Ishikawa (cell line): ENCODE data around the gene RNASEH2B.

Experiments used
- EP300 ChIP-seq: IDR thresholded peaks from 2 replicates; pipeline ENCODE4 v1.6.1; 2012; ENCODE audit warnings: borderline replicate concordance
- FOXM1 ChIP-seq: IDR thresholded peaks from 2 replicates; pipeline ENCODE4 v1.6.1; 2012; ENCODE audit warnings: low read depth, borderline replicate concordance
- NFIC ChIP-seq: IDR thresholded peaks from 2 replicates; pipeline ENCODE4 v1.6.1; 2012
- TAF1 ChIP-seq: IDR thresholded peaks from 2 replicates; pipeline ENCODE4 v1.6.1; 2012; ENCODE audit warnings: low read depth, mild to moderate bottlenecking
- TCF12 ChIP-seq: IDR thresholded peaks from 2 replicates; pipeline ENCODE4 v1.6.1; 2012; ENCODE audit warnings: low read depth
- YY1 ChIP-seq: IDR thresholded peaks from 2 replicates; pipeline ENCODE4 v1.6.1; 2012; ENCODE audit warnings: low read depth
- ZBTB7A ChIP-seq: IDR thresholded peaks from 2 replicates; pipeline ENCODE4 v1.6.1; 2012; ENCODE audit warnings: low read depth
- TF ChIP-seq, protein P1 (sequence below): IDR thresholded peaks from 2 replicates; pipeline ENCODE4 v1.6.1; 2012; ENCODE audit warnings: low read depth, mild to moderate bottlenecking
- TF ChIP-seq, protein P2 (sequence below): IDR thresholded peaks from 2 replicates; pipeline ENCODE4 v1.6.1; 2012

- TF ChIP-seq, protein P1, sequence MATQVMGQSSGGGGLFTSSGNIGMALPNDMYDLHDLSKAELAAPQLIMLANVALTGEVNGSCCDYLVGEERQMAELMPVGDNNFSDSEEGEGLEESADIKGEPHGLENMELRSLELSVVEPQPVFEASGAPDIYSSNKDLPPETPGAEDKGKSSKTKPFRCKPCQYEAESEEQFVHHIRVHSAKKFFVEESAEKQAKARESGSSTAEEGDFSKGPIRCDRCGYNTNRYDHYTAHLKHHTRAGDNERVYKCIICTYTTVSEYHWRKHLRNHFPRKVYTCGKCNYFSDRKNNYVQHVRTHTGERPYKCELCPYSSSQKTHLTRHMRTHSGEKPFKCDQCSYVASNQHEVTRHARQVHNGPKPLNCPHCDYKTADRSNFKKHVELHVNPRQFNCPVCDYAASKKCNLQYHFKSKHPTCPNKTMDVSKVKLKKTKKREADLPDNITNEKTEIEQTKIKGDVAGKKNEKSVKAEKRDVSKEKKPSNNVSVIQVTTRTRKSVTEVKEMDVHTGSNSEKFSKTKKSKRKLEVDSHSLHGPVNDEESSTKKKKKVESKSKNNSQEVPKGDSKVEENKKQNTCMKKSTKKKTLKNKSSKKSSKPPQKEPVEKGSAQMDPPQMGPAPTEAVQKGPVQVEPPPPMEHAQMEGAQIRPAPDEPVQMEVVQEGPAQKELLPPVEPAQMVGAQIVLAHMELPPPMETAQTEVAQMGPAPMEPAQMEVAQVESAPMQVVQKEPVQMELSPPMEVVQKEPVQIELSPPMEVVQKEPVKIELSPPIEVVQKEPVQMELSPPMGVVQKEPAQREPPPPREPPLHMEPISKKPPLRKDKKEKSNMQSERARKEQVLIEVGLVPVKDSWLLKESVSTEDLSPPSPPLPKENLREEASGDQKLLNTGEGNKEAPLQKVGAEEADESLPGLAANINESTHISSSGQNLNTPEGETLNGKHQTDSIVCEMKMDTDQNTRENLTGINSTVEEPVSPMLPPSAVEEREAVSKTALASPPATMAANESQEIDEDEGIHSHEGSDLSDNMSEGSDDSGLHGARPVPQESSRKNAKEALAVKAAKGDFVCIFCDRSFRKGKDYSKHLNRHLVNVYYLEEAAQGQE = no peak
- TF ChIP-seq TAF1 = no peak
- no peak for TF ChIP-seq NFIC
- TF ChIP-seq FOXM1 = no peak
- no peak for TF ChIP-seq ZBTB7A
- no peak for TF ChIP-seq TCF12
- no peak for TF ChIP-seq EP300
- TF ChIP-seq, protein P2, sequence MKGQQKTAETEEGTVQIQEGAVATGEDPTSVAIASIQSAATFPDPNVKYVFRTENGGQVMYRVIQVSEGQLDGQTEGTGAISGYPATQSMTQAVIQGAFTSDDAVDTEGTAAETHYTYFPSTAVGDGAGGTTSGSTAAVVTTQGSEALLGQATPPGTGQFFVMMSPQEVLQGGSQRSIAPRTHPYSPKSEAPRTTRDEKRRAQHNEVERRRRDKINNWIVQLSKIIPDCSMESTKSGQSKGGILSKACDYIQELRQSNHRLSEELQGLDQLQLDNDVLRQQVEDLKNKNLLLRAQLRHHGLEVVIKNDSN = no peak
- no peak for TF ChIP-seq YY1
Measured at GRCh38 chr13:50936679-50937078, 27.1 kb downstream of the RNASEH2B start.
